ENCODE measurements around the gene ASF1A. TPM values are rescaled to one million over a fixed set of nuclear protein-coding genes. Genes with fewer than 3 reads are reported as not detected.

The ASF1A gene
- total RNA-seq, 4 donors from 2014 or later = 22.2 to 25.9 (median 23.7) TPM

DNA sequence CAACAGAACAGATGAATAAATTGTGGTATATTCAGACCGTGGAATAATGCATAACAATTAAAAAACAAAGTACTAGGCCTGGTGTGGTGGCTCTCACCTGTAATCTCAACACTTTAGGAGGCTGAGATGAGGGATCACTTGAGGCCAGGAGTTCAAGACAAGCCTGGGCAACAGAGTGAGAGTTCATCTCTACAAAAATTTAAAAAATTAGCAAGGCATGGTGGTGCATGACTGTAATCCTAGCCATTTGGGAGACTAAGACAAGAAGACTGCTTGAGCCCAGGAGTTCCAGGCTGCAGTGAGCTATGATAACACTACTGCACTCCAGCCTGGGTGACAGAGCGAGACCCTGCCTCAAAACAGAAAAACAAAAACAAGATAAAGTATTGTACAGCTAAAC lies 16.1 kb upstream of the ASF1A start:
- intact Hi-C loops (cut with DNase I) = no loop called here
- WGBS, 2 donors = 91 to 98% methylated on average over 2 of the region's 2 CpGs
- no peak overlapping the region for H3K27ac ChIP-seq
- no peaks in the 10 kb centered on the region for H3K9me3 ChIP-seq
- no peaks in the 10 kb centered on the region for H3K36me3 ChIP-seq
- DNase-seq = no peak
- H3K27me3 ChIP-seq = no peaks in the 10 kb centered on the region
- TF ChIP-seq POLR2A (IDR thresholded peaks at IDR 0.05) = no peak
- TF ChIP-seq, protein P1, sequence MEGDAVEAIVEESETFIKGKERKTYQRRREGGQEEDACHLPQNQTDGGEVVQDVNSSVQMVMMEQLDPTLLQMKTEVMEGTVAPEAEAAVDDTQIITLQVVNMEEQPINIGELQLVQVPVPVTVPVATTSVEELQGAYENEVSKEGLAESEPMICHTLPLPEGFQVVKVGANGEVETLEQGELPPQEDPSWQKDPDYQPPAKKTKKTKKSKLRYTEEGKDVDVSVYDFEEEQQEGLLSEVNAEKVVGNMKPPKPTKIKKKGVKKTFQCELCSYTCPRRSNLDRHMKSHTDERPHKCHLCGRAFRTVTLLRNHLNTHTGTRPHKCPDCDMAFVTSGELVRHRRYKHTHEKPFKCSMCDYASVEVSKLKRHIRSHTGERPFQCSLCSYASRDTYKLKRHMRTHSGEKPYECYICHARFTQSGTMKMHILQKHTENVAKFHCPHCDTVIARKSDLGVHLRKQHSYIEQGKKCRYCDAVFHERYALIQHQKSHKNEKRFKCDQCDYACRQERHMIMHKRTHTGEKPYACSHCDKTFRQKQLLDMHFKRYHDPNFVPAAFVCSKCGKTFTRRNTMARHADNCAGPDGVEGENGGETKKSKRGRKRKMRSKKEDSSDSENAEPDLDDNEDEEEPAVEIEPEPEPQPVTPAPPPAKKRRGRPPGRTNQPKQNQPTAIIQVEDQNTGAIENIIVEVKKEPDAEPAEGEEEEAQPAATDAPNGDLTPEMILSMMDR (IDR thresholded peaks at IDR 0.05) = no peak
- peaks cover 0 to 14% of the 10 kb centered on the region in 2 donors for H3K4me1 ChIP-seq
- H3K4me3 ChIP-seq (replicated peaks in 1 of 3) = no peak overlapping the region

DNA sequence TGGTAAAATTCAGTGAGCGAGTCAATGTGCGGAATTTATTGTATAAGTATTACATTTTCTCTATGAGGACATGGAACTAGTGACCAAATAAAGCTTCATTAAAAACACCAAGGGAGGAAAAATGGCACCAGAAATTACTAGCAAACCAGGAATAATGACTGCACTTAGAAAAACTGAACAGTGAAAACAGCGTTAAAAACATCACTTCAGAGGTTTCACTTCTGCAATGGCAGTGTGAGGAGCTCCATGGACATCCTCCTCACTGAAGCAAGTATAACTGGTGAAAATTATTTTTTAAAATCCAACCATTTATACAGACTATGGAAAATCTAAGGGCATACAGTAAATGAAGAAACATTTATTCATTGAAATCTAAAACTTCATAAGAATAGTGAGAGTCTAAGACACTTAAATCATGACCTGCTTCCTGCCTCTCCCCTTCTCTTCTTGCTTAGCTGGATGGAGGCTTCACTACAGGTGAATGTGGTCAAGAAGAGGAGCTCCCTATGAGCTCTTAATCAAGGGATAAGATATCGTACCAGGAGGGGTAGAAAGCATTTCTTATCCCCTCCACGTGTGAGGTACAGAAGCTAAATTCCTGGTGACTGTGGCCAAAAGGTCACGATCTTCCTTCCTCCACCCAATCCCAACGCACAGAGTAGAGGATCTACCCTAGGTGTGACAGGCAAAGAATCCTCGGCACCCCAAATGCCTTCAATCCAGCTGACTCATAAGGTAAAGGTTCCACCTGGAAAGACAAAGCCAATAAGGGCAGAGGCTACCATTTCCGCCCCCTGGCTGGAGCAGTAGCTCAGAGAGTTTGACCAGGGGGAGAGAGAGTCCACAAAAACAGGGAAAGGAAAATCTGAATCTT lies 12.3 kb upstream of the ASF1A start:
- H3K27ac ChIP-seq = no peak overlapping the region
- WGBS, 2 donors = 85% methylated on average over 9 of the region's 9 CpGs
- H3K4me3 ChIP-seq (replicated peaks in 1 of 3) = no peak overlapping the region

DNA sequence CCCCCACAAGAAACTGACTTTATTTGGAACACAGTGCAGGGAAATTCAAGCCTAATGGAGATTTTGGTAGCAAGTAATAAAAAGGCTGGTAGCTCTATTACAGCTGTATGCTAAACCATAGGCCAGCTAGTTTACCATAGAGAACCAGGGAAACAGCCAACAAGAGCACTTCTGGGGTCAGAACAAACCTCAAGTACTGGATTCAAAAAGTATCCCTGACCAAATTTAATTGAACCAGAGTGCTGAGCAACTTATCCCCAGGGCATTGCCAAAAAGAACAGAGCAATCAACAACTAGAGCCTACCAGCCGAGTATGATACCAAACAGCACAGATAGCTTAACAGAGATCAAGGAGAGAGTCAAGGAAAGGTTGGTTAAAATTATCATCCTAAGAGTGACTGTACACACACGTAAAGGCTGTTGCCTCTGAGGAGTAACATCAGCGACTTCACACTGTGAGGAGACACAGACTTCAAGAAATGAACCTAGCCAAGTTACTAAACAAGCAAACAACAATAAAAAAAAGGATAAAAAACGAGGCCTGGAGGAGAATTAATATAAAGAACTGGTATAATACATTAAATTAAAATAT lies 11.5 kb upstream of the ASF1A start:
- 93 to 95% methylated on average over 4 of the region's 4 CpGs for WGBS, 2 donors
- Histone ChIP-seq H3K27me3 (no peaks in the 10 kb centered on the region), H3K27ac (no peak overlapping the region), H3K36me3 (no peaks in the 10 kb centered on the region), H3K4me3 (replicated peaks in 1 of 3) (no peak overlapping the region), H3K4me1 (peaks cover 0 to 24% of the 10 kb centered on the region in 2 donors), H3K9me3 (no peaks in the 10 kb centered on the region)
- no peak for TF ChIP-seq POLR2A (IDR thresholded peaks at IDR 0.05)
- TF ChIP-seq, protein P1 (IDR thresholded peaks at IDR 0.05) = no peak
- no peak for DNase-seq
- intact Hi-C loops (cut with DNase I) = no loop called here

More for the DNA sequence above, 12.3 kb upstream of the ASF1A start:
- H3K27me3 ChIP-seq = no peaks in the 10 kb centered on the region
- no peaks in the 10 kb centered on the region for H3K36me3 ChIP-seq
- TF ChIP-seq, protein P1 (IDR thresholded peaks at IDR 0.05) = no peak
- no peak for TF ChIP-seq POLR2A (IDR thresholded peaks at IDR 0.05)
- H3K9me3 ChIP-seq = no peaks in the 10 kb centered on the region
- DNase-seq = no peak
- peaks cover 0 to 23% of the 10 kb centered on the region in 2 donors for H3K4me1 ChIP-seq
- intact Hi-C loops (cut with DNase I) = no loop called here

DNA sequence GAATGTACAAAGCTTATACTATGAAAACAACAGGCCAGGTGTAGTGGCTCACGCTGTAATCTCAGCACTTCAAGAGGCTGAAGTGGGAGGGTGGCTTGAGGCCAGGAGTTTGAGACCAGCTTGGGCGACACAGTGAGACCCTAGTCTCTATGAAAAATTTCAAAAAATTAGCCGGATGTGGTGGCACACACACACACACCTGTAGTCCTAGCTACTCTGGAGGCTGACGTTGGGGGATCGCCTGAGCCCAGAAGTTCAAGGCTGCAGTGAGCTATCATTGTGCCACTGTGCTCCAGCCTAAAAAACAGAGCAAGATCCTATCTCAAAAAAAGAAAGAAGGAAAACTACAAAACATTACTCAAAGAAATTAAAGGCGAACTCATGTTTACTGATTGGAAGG lies 7.3 kb upstream of the ASF1A start:
- Histone ChIP-seq H3K27me3 (no peaks in the 10 kb centered on the region), H3K9me3 (no peaks in the 10 kb centered on the region), H3K4me3 (replicated peaks in 1 of 3) (no peak overlapping the region), H3K27ac (no peak overlapping the region), H3K36me3 (no peaks in the 10 kb centered on the region), H3K4me1 (peaks cover 0 to 24% of the 10 kb centered on the region in 2 donors)
- DNase-seq = peak; percentile 47 to 50
- intact Hi-C loops (cut with DNase I) = no loop called here
- WGBS, 2 donors = 60 to 64% methylated on average over 6 of the region's 6 CpGs
- no peak for TF ChIP-seq POLR2A (IDR thresholded peaks at IDR 0.05)
- TF ChIP-seq, protein P1 (IDR thresholded peaks at IDR 0.05) = no peak

DNA sequence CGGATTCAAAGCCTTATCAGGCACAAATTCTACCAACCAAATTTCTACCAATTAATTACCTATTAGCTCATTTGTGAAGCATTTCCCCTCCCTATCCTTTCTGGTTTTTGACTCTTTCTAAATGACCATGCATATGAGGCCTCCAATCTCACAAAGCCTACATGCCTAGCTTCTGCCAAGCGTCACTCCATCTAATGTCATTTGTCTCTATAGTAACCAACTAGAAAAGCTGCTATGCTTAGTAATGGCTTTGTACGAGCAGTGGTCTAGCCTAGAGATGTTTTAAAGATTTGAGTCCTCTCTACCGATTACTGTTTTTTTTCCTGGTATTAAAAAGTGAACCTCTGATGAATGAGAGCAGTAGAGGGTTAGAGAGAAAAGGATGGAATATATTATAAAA lies 4.8 kb upstream of the ASF1A start:
- intact Hi-C loops (cut with DNase I) = no loop called here
- DNase-seq = no peak
- Histone ChIP-seq H3K4me3 (replicated peaks in 1 of 3) (no peak overlapping the region), H3K9me3 (no peaks in the 10 kb centered on the region), H3K4me1 (peaks cover 0 to 26% of the 10 kb centered on the region in 2 donors), H3K27ac (no peak overlapping the region), H3K27me3 (no peaks in the 10 kb centered on the region), H3K36me3 (no peaks in the 10 kb centered on the region)
- 89 to 96% methylated on average over 4 of the region's 4 CpGs for WGBS, 2 donors
- no peak for TF ChIP-seq POLR2A (IDR thresholded peaks at IDR 0.05)
- TF ChIP-seq, protein P1 (IDR thresholded peaks at IDR 0.05) = no peak
